ENCODE measurements around the gene SELENOI. TPM values are rescaled to one million over a fixed set of nuclear protein-coding genes. Genes with fewer than 3 reads are reported as not detected.
"Not testable (repeated sequence)": the region's sequence is repeated elsewhere in the genome, so short reads cannot be mapped to it uniquely, and the experiment has no call there.

The SELENOI gene
- total RNA-seq, 1 experiment from 2014 or later, result 63.3 TPM

DNA sequence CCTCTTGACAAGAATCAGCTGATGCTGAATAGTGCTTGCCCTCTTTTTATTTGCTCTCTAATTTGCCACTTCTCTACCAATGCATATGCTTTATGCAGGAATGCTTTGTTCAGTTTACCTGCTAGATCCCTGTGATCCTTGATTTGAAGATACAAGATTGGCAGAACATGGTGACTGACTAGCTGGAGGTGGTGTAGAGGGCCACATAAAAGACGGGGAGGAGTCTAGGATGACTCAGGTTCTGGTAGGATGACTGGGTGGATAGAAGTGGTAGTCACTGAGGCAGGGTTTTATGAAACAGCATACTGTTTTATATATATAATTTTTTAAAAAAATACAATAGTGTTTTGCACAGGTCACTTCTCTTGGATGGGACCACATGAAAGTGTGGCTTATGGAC, 6.9 kb downstream of the SELENOI start (continued):
- TF ChIP-seq CTCF (IDR thresholded peaks at IDR 0.05 in 2 of 3, conservative IDR thresholded peaks at IDR 0.05 in 1 of 3; ENCODE audit: borderline replicate concordance in 1 of 3, insufficient read depth in 1 of 3, low read depth in 2 of 3, low read length in 2 of 3) (no peak), ELF1 (IDR thresholded peaks at IDR 0.05; ENCODE audit: borderline replicate concordance, low read depth) (no peak), EZH2phosphoT487 (IDR thresholded peaks at IDR 0.05; ENCODE audit: borderline replicate concordance) (no peak), EGR1 (IDR thresholded peaks at IDR 0.05; ENCODE audit: low read depth) (no peak)

GRCh38 chr2:26354469-26354868, 8.5 kb downstream of the SELENOI start:
- peak overlapping the region; percentile 33; the same call in 1 of the 2 replicates for H3K27ac ChIP-seq (ENCODE audit: low read depth, low read length)
- H3K79me2 ChIP-seq (ENCODE audit: insufficient read depth, low read length), result peaks cover 100% of the 10 kb centered on the region
- ATAC-seq; CTCF ChIA-PET; H2AFZ ChIP-seq (ENCODE audit: low read depth, low read length, poor library complexity, severe bottlenecking); RAD21 ChIA-PET (ENCODE audit: low non-redundant PET in 1 of 2, low total read pairs in 2 of 2, uncharacterized antibody in 2 of 2, unreplicated experiment in 2 of 2); H3K9me3 ChIP-seq (ENCODE audit: control insufficient read depth in 1 of 2, insufficient read depth in 1 of 2, low read depth in 1 of 2, low read length in 2 of 2); H3K9me2 ChIP-seq (ENCODE audit: insufficient read depth); H3K36me3 ChIP-seq (ENCODE audit: control insufficient read depth in 1 of 2, insufficient read depth in 2 of 2, low read length in 2 of 2); H3K27me3 ChIP-seq (ENCODE audit: insufficient read depth, low read length); H4K20me1 ChIP-seq (ENCODE audit: insufficient read depth); DNase-seq (ENCODE audit: low read depth, low spot score); intact Hi-C loops (cut with micrococcal nuclease); BruUV-seq (replicated peaks): not testable (repeated sequence)
- H3K4me1 ChIP-seq (ENCODE audit: control insufficient read depth in 1 of 2, insufficient read depth in 2 of 2, low read length in 2 of 2), result peaks cover 31 to 65% of the 10 kb centered on the region in 2 experiments
- POLR2A ChIA-PET, result interaction anchor here (4.1 kb wide), 1 partner anchor 9 kb away, joined by 30 read pairs; the partner anchor contains the start of genes ADGRF3 and SELENOI
- peak overlapping the region; percentile 54 for H3K9ac ChIP-seq (ENCODE audit: low read length)
- peak overlapping the region; percentile 71 for H3K4me2 ChIP-seq (ENCODE audit: low read length)
- peak overlapping the region in 1 of 2 experiments; percentile 41; a peak in 1 of 4 replicates for H3K4me3 ChIP-seq (replicated peaks in 1 of 2; ENCODE audit: low read depth in 1 of 2, low read length in 2 of 2)

All from HCT116 (cell line).